ENCODE data around the gene URAD.

DNA sequence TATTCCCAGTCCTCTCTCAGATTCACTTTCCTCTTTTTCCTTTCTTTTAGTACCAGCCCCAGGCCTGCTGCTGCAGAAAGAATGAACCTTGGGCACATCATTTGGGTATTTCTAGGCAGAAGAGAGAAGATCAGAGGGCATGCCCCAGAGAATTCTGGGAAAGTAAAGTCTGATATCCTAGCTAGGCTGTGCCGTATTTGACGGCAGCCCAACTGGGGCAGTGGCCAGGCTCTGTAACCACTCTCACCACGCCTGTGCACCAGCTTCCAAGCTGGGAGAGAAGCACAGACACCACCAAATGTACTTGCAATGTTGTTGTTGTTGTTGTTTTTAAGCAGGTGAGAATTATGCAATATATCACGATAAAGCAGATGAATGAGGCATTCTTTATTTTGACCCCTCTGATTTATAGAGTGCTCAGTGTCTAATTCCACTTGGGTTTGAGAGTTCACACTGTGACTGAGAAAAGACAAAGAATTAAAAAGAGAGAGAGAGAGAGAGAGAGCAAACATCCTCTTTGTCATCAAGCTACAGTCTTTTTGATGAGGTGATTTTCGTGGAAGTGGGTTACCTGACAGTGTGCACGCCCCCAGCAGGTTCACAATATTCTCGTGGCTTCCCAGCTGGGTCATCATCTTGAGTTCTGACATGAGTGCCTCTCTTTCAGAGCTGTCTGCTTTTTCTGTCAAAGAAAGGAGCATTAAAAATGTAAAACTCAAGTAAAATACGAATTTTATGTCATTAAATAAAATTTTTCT is 39.3 kb upstream of the URAD start:
- TF ChIP-seq CTCF (IDR thresholded peaks at IDR 0.05; ENCODE audit: low read depth, low read length): no peak
- no peak for TF ChIP-seq EZH2phosphoT487 (IDR thresholded peaks at IDR 0.05; ENCODE audit: low read depth)
